Cardiac fibroblast (primary cell): ENCODE results near the gene PVALB.
A peak's percentile ranks its signal among the peaks of the same experiment; 100 is the strongest.

Experiments used
- DNase-seq, 2 donors: peaks; one replicate each; pipeline versions ENCODE4 v3.0.0 to v3.0.0-alpha.2; 2010; ENCODE audit warnings: low read depth in 2 of 2
- H3K4me3 ChIP-seq, 2 donors: replicated peaks in 1 of 2; 1 replicate in 1 of 2; 2 replicates in 1 of 2; pipeline ENCODE4 v1.5.1; 2011; ENCODE audit warnings: low read depth in 2 of 2, low read length in 2 of 2, mild to moderate bottlenecking in 2 of 2, moderate library complexity in 1 of 2
- TF ChIP-seq, protein P1 (sequence below): IDR thresholded peaks from one replicate; pipeline ENCODE4 v1.5.1; 2011; ENCODE audit warnings: low read depth, mild to moderate bottlenecking, low read length, inconsistent platforms

PVALB gene

GRCh38 chr22:36770513-36771231, 46.2 kb downstream of the PVALB start:
- no peak overlapping the region for H3K4me3 ChIP-seq
- DNase-seq: no peak
- TF ChIP-seq, protein P1, sequence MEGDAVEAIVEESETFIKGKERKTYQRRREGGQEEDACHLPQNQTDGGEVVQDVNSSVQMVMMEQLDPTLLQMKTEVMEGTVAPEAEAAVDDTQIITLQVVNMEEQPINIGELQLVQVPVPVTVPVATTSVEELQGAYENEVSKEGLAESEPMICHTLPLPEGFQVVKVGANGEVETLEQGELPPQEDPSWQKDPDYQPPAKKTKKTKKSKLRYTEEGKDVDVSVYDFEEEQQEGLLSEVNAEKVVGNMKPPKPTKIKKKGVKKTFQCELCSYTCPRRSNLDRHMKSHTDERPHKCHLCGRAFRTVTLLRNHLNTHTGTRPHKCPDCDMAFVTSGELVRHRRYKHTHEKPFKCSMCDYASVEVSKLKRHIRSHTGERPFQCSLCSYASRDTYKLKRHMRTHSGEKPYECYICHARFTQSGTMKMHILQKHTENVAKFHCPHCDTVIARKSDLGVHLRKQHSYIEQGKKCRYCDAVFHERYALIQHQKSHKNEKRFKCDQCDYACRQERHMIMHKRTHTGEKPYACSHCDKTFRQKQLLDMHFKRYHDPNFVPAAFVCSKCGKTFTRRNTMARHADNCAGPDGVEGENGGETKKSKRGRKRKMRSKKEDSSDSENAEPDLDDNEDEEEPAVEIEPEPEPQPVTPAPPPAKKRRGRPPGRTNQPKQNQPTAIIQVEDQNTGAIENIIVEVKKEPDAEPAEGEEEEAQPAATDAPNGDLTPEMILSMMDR: no peak

DNA sequence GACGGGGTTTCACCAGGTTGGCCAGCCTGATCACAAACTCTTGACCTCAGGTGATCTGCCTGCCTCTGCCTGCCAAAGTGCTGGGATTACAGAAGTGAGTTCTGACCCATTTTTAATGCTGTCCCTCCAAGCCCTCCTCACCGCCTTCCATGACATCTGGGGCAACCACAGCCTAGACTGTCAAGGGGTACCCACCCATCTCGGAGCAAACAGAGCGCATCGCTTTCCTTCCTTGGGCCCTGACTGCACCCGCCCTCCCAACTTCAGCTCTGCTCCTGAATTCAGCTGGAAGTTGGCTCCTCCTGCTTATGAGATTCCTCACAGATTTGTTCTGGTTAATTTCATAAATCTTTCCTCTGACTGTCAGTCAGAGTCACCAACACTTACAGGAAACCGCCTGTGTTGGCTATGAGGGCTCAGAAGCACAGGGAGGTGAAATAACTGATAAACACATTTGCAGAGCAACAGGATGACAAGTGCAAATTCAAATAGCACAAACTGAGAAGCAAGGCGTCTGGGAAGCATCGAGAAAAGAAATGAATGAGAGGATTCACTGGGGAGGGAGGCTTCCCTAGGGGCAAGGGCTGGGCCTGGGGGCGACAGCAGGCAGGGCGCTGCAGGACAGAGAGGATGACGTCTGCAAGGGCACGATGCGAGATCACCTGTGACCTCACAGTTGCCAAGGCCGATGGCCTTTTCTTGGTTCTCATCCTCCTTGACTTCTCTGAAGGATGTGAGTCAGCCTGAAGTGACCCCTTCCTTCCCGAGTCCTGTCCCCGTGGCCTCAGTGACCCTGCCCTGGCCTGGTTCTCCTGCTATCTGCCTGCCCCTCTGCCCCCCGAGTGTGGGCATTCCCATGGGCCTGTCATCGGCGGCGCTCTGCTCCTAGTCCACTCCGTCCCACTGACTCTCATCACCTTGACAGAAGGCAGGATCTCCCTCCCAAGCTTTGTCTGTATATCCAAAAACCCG, 47.0 kb downstream of the PVALB start:
- H3K4me3 ChIP-seq: no peak overlapping the region
- TF ChIP-seq, protein P1: no peak
- no peak for DNase-seq

- no peak for DNase-seq
- no peak overlapping the region for H3K4me3 ChIP-seq
- TF ChIP-seq, protein P1: no peak
Measured at GRCh38 chr22:36768616-36769015, 48.2 kb downstream of the PVALB start.

- H3K4me3 ChIP-seq: no peak overlapping the region
- no peak for DNase-seq
- TF ChIP-seq, protein P1: no peak
Measured at GRCh38 chr22:36768141-36768540, 48.7 kb downstream of the PVALB start.

GRCh38 chr22:36767035-36767775, 49.6 kb downstream of the PVALB start:
- DNase-seq: no peak
- no peak overlapping the region for H3K4me3 ChIP-seq
- TF ChIP-seq, protein P1: no peak

GRCh38 chr22:36765943-36766450, 50.8 kb downstream of the PVALB start:
- peak in 1 of 2 donors; percentile 22 for DNase-seq
- no peak overlapping the region for H3K4me3 ChIP-seq
- TF ChIP-seq, protein P1: no peak
